Measurements from ENCODE around the gene SRRM5.

The SRRM5 gene

DNA sequence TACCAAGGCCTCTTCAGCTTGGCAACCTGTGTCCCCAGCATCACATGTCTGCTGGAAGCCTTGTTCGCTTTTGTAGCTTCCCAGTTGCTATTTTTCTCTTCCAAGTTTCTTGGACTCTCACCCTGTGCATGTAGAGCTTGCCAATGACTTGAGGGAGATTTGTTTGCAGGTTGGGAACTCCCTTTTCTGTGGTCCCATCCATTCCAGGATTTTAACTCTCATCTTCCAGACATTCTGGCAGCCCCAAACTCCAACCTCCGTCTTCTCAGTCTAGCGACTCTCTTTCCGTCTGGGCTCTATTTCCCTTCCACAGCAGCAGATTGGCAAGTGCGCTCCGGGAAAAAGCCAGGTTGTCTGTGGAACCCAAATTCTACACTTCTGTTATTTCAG is 49.1 kb downstream of the SRRM5 start:
- DNase-seq: no peak
- H3K36me3 ChIP-seq: no peaks in the 10 kb centered on the region
- H3K4me1 ChIP-seq: no peaks in the 10 kb centered on the region
- no peaks in the 10 kb centered on the region for H3K9me3 ChIP-seq
- TF ChIP-seq, protein P1, sequence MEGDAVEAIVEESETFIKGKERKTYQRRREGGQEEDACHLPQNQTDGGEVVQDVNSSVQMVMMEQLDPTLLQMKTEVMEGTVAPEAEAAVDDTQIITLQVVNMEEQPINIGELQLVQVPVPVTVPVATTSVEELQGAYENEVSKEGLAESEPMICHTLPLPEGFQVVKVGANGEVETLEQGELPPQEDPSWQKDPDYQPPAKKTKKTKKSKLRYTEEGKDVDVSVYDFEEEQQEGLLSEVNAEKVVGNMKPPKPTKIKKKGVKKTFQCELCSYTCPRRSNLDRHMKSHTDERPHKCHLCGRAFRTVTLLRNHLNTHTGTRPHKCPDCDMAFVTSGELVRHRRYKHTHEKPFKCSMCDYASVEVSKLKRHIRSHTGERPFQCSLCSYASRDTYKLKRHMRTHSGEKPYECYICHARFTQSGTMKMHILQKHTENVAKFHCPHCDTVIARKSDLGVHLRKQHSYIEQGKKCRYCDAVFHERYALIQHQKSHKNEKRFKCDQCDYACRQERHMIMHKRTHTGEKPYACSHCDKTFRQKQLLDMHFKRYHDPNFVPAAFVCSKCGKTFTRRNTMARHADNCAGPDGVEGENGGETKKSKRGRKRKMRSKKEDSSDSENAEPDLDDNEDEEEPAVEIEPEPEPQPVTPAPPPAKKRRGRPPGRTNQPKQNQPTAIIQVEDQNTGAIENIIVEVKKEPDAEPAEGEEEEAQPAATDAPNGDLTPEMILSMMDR (IDR thresholded peaks at IDR 0.05; ENCODE audit: low read depth, low read length): no peak
- no peak overlapping the region for H3K4me3 ChIP-seq (ENCODE audit: low read depth, low read length)
- H3K27me3 ChIP-seq: no peaks in the 10 kb centered on the region

DNA sequence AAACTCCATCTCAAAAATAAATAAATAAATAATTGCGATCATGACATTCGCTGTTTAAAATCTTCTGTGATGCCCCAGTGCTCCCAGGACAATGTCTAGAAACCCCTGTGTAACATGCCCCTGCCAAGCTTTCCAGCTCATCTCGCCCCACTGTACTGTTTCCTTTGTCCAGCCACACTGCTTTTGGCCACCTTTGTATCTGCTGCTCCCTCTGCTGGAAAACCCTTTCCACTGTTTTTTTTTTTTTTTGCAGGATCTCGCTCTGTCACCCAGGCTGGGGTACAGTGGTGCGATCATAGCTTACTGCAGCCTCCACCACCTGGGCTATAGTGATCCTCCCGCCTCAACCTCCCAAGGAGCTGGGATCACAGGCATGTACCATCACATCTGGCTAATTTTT is 50.6 kb downstream of the SRRM5 start:
- no peaks in the 10 kb centered on the region for H3K9me3 ChIP-seq
- TF ChIP-seq, protein P1 (IDR thresholded peaks at IDR 0.05; ENCODE audit: low read depth, low read length): peak; percentile 40
- no peaks in the 10 kb centered on the region for H3K27me3 ChIP-seq
- no peaks in the 10 kb centered on the region for H3K4me1 ChIP-seq
- no peaks in the 10 kb centered on the region for H3K36me3 ChIP-seq
- H3K4me3 ChIP-seq (ENCODE audit: low read depth, low read length): no peak overlapping the region
- DNase-seq: no peak

DNA sequence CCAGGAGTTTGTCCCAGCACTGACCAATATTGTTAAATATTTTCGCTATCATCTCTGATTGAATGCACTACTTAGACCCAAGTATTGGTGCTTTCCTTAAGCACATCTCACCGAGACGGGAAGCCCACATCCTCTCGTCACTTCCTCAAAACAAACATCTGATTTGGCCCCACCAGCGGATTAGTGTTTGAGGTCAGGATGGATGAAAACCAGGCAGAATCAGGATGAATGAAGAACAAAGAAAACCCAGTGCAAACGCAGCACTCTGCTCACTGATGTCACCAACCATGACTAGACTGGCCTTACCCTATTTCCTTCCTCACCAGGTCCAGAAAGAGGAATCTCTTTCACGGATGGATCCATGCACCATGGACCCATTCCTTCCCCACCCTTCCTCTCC is 52.1 kb downstream of the SRRM5 start:
- H3K4me3 ChIP-seq (ENCODE audit: low read depth, low read length): no peak overlapping the region
- TF ChIP-seq, protein P1 (IDR thresholded peaks at IDR 0.05; ENCODE audit: low read depth, low read length): no peak
- H3K4me1 ChIP-seq: no peaks in the 10 kb centered on the region
- H3K36me3 ChIP-seq: no peaks in the 10 kb centered on the region
- peaks cover 2% of the 10 kb centered on the region for H3K27me3 ChIP-seq
- no peaks in the 10 kb centered on the region for H3K9me3 ChIP-seq
- DNase-seq: no peak

Measured in BE2C (cell line).